HCT116 (cell line): ENCODE measurements around the gene TFF1. TPM values are rescaled to one million over a fixed set of nuclear protein-coding genes. Genes with fewer than 3 reads are reported as not detected.

Experiments used
- ATAC-seq: fragments of 200-7000 bp; cut with Tn5 transposase; 2 replicates; pipeline ENCODE4 v1.9.1; 2020; ENCODE audit warnings: mild to moderate bottlenecking, moderate library complexity
- BruUV-seq: library from RNA; stranded (reverse); fragments of 400-500 nt; replicated peaks from 2 replicates; lab custom pipeline; 2021; lab: Mats Ljungman, UMichigan
- CTCF ChIA-PET: fragments of 300-600 bp; sonication (Branson Sonifier 250); formaldehyde crosslinking; loops from one replicate; lab custom pipeline; 2021; ENCODE audit warnings: antibody characterized with exemption; lab: Charles Lee
- POLR2A ChIA-PET: fragments of 300-600, 350-600 bp; sonication (Branson Sonifier 250); formaldehyde crosslinking; loops from one replicate; lab custom pipeline; 2021; ENCODE audit warnings: antibody characterized with exemption; lab: Charles Lee
- RAD21 ChIA-PET, 2 experiments: fragments of 300-600 bp; sonication (Branson Sonifier 250); formaldehyde crosslinking; loops; one replicate each; lab custom pipeline; 2023; ENCODE audit warnings: low total read pairs in 2 of 2; ENCODE audit not compliant: uncharacterized antibody in 2 of 2, unreplicated experiment in 2 of 2, low non-redundant PET in 1 of 2; lab: Charles Lee
- DNase-seq: peaks from one replicate; pipeline ENCODE4 v3.0.0-alpha.2; 2010; ENCODE audit warnings: low read depth, low spot score
- H2AFZ ChIP-seq: fragments of 200-600 bp; shearing (Covaris generic), sonication (generic); 2 replicates; pipeline ENCODE4 v1.6.1; 2017; ENCODE audit warnings: low read depth, mixed run types, mixed read lengths, antibody characterized with exemption, low read length; ENCODE audit not compliant: poor library complexity, severe bottlenecking
- H3K27ac ChIP-seq: 2 replicates; pipeline ENCODE4 v1.5.1; 2012; ENCODE audit warnings: low read depth, low read length
- H3K27me3 ChIP-seq: fragments of 200-600 bp; sonication (generic); 2 replicates; pipeline ENCODE4 v1.6.1; 2016; ENCODE audit warnings: mixed run types, low read length, mixed read lengths; ENCODE audit not compliant: insufficient read depth
- H3K36me3 ChIP-seq, 2 experiments: fragments of 200-500 bp in 1 of 2; fragments of 200-600 bp in 1 of 2; sonication (Bioruptor generic) in 1 of 2; sonication (generic) in 1 of 2; 2 replicates each; pipeline versions ENCODE4 v1.5.1 to v1.6.1; 2014 to 2016; ENCODE audit warnings: low read length in 2 of 2, inconsistent platforms in 1 of 2, mixed read lengths in 1 of 2, mixed run types in 1 of 2; ENCODE audit not compliant: insufficient read depth in 2 of 2, control insufficient read depth in 1 of 2
- H3K4me1 ChIP-seq, 2 experiments: fragments of 200-600 bp in 1 of 2; sonication (generic) in 1 of 2; 2 replicates each; pipeline versions ENCODE4 v1.5.1 to v1.6.1; 2012 to 2017; ENCODE audit warnings: low read length in 2 of 2, inconsistent platforms in 1 of 2, mild to moderate bottlenecking in 1 of 2, mixed read lengths in 1 of 2, mixed run types in 1 of 2, moderate library complexity in 1 of 2; ENCODE audit not compliant: insufficient read depth in 2 of 2, control insufficient read depth in 1 of 2
- H3K4me2 ChIP-seq: fragments of 200-600 bp; sonication (generic); 2 replicates; pipeline ENCODE4 v1.6.1; 2017; ENCODE audit warnings: mixed run types, low read length, mixed read lengths
- H3K4me3 ChIP-seq, 2 experiments: fragments of 200-600 bp in 1 of 2; sonication (generic) in 1 of 2; replicated peaks in 1 of 2; 2 replicates each; pipeline ENCODE4 v1.5.1; 2011 to 2016; ENCODE audit warnings: low read length in 2 of 2, control low read depth in 1 of 2, low read depth in 1 of 2, mild to moderate bottlenecking in 1 of 2, mixed read lengths in 1 of 2, mixed run types in 1 of 2
- H3K79me2 ChIP-seq: fragments of 200-600 bp; sonication (generic); 2 replicates; pipeline ENCODE4 v1.6.1; 2017; ENCODE audit warnings: mild to moderate bottlenecking, mixed run types, low read length, moderate library complexity, mixed read lengths; ENCODE audit not compliant: insufficient read depth
- H3K9ac ChIP-seq: fragments of 200-600 bp; sonication (generic); 2 replicates; pipeline ENCODE4 v1.6.1; 2016; ENCODE audit warnings: low read length, mixed read lengths
- H3K9me2 ChIP-seq: fragments of 200-600 bp; sonication (generic), shearing (Covaris generic); 2 replicates; pipeline ENCODE4 v1.6.1; 2017; ENCODE audit warnings: mixed run types, mild to moderate bottlenecking, moderate library complexity; ENCODE audit not compliant: insufficient read depth
- H3K9me3 ChIP-seq, 2 experiments: fragments of 200-500 bp in 1 of 2; fragments of 200-600 bp in 1 of 2; sonication (Bioruptor generic) in 1 of 2; sonication (generic) in 1 of 2; 2 replicates each; pipeline ENCODE4 v1.6.1; 2014 to 2017; ENCODE audit warnings: low read length in 2 of 2, mixed read lengths in 2 of 2, inconsistent platforms in 1 of 2, low read depth in 1 of 2, mild to moderate bottlenecking in 1 of 2, mixed run types in 1 of 2, moderate library complexity in 1 of 2; ENCODE audit not compliant: control insufficient read depth in 1 of 2, insufficient read depth in 1 of 2
- H4K20me1 ChIP-seq: fragments of 200-600 bp; sonication (generic), shearing (Covaris generic); 2 replicates; pipeline ENCODE4 v1.6.1; 2017; ENCODE audit warnings: mixed run types, mild to moderate bottlenecking, moderate library complexity; ENCODE audit not compliant: insufficient read depth
- ATF3 ChIP-seq: IDR thresholded peaks from 2 replicates; pipeline ENCODE4 v1.6.1; 2012
- JUND ChIP-seq: IDR thresholded peaks from 2 replicates; pipeline ENCODE4 v1.6.1; 2012
- MAX ChIP-seq: IDR thresholded peaks from 2 replicates; pipeline ENCODE4 v1.6.1; 2012
- POLR2A ChIP-seq: IDR thresholded peaks from 2 replicates; pipeline ENCODE4 v1.7.0; 2011; ENCODE audit warnings: borderline replicate concordance; ENCODE audit not compliant: insufficient read depth, insufficient read length; ENCODE audit errors: extremely low read depth
- POLR2AphosphoS5 ChIP-seq: IDR thresholded peaks from 2 replicates; pipeline ENCODE4 v1.6.1; 2011; ENCODE audit warnings: mild to moderate bottlenecking, low read depth, low read length, moderate library complexity
- REST ChIP-seq: IDR thresholded peaks from 2 replicates; pipeline ENCODE4 v1.6.1; 2012; ENCODE audit warnings: low read depth
- YY1 ChIP-seq: IDR thresholded peaks from 2 replicates; pipeline ENCODE4 v1.6.1; 2011; ENCODE audit warnings: low read length, low read depth, moderate library complexity, mild to moderate bottlenecking; ENCODE audit not compliant: insufficient replicate concordance; ENCODE audit errors: extremely low read depth
- ZNF274 ChIP-seq: fragments of 200-500 bp; sonication (Bioruptor generic); IDR thresholded peaks from 2 replicates; pipeline ENCODE4 v1.6.1; 2014; ENCODE audit warnings: mild to moderate bottlenecking, low read depth, low read length, inconsistent platforms
- intact Hi-C: fragments of 100-400 bp; cut with micrococcal nuclease; formaldehyde crosslinking; loops from 2 replicates; pipeline ENCODE4 v1.10.0; 2022
- total RNA-seq: library from RNA; stranded (reverse); gene quantifications from one replicate; pipeline ENCODE4 v1.2.1, GENCODE V29; 2021; ENCODE audit not compliant: unreplicated experiment

TFF1 gene
- total RNA-seq, 1 experiment from 2014 or later = 0.61 TPM

- ChIA-PET POLR2A (no interaction called here), RAD21 (no interaction called here), CTCF (no interaction called here)
- Histone ChIP-seq H3K27ac (no peak overlapping the region), H2AFZ (no peak overlapping the region), H3K9ac (no peak overlapping the region), H3K9me3 (no peaks in the 10 kb centered on the region), H3K9me2 (no peaks in the 10 kb centered on the region), H3K4me2 (no peak overlapping the region), H4K20me1 (no peaks in the 10 kb centered on the region), H3K79me2 (no peaks in the 10 kb centered on the region), H3K4me1 (peaks cover 0 to 10% of the 10 kb centered on the region in 2 experiments; a peak in 3 of 4 replicates), H3K4me3 (no peak overlapping the region), H3K36me3 (no peaks in the 10 kb centered on the region), H3K27me3 (no peaks in the 10 kb centered on the region)
- no peak for ATAC-seq
- intact Hi-C loops = loop anchor here (10.0 kb wide), 1 partner anchor 123 kb away; no protein-coding TSS in a partner anchor
- no peak for DNase-seq
- BruUV-seq = no TSS peak
- TF ChIP-seq POLR2A (no peak), ZNF274 (no peak), REST (no peak), ATF3 (no peak), YY1 (no peak), JUND (no peak), POLR2AphosphoS5 (no peak), MAX (no peak)
- TF ChIP-seq, all 23 proteins: peak for 0
Observed at GRCh38 chr21:42331660-42332059, 34.7 kb downstream of the TFF1 start.
